ENCODE data around the gene SYNGR2. TPM values are rescaled to one million over a fixed set of nuclear protein-coding genes. Genes with fewer than 3 reads are reported as not detected.

SYNGR2 gene
- total and polyA plus RNA-seq, 9 of the 15 experiments (the other 6 are each of a cell fraction or from before 2014, with no cell fraction given): 1.4 to 173 (median 87.8) TPM

- TF ChIP-seq ATF4 (CRISPR knock-in tag; IDR thresholded peaks at IDR 0.05) (no peak), ZNF740 (CRISPR knock-in tag; IDR thresholded peaks at IDR 0.05) (no peak), ZNF740 (tag; IDR thresholded peaks at IDR 0.05) (no peak), ZNF77 (CRISPR knock-in tag; IDR thresholded peaks at IDR 0.05) (no peak), CBX8 (IDR thresholded peaks at IDR 0.05; ENCODE audit: borderline replicate concordance, extremely low read depth, low read depth, low read length, poor library complexity, severe bottlenecking) (no peak), FOXM1 (IDR thresholded peaks at IDR 0.05; ENCODE audit: low read depth) (no peak), FOXM1 (CRISPR knock-in tag; IDR thresholded peaks at IDR 0.05; ENCODE audit: low read depth) (no peak), MAZ (CRISPR knock-in tag; conservative IDR thresholded peaks at IDR 0.05 in 1 of 2, IDR thresholded peaks at IDR 0.05 in 1 of 2) (peak in 1 of 2 experiments; percentile 22; a peak in 2 of 4 replicates), CTBP1 (IDR thresholded peaks at IDR 0.05; ENCODE audit: borderline replicate concordance) (peak; percentile 10; the same call in 1 of the 2 replicates), DPF2 (IDR thresholded peaks at IDR 0.05) (0 out of 2 replicates have a peak, but pooled peaks have one; percentile 8), TBP (optimal IDR thresholded peaks at IDR 0.05; ENCODE audit: low read depth, low read length) (no peak), IRF9 (tag; IDR thresholded peaks at IDR 0.05) (no peak), ZBTB34 (CRISPR knock-in tag; IDR thresholded peaks at IDR 0.05) (no peak), SMAD4 (CRISPR knock-in tag; conservative IDR thresholded peaks at IDR 0.05) (peak; percentile 78; the same call in 1 of the 2 replicates), CC2D1A (IDR thresholded peaks at IDR 0.05) (no peak), GTF2B (IDR thresholded peaks at IDR 0.05; ENCODE audit: extremely low read depth, insufficient read length) (no peak), ZNF324 (CRISPR knock-in tag; IDR thresholded peaks at IDR 0.05) (no peak), ZFPM2 (CRISPR knock-in tag; IDR thresholded peaks at IDR 0.05) (no peak), CREBBP (IDR thresholded peaks at IDR 0.05; ENCODE audit: low read depth, low read length) (no peak)
Observed at GRCh38 chr17:78130437-78131101, 37.8 kb upstream of the SYNGR2 start, which contains the start of gene TMC8 (continued).

Measured in K562 (cell line).